ENCODE measurements around the gene PLB1. TPM values are rescaled to one million over a fixed set of nuclear protein-coding genes. Genes with fewer than 3 reads are reported as not detected.

PLB1 gene
- polyA plus RNA-seq, 1 experiment = 0.38 TPM

GRCh38 chr2:28532399-28532798 is 36.5 kb downstream of the PLB1 start:
- no peak for DNase-seq (ENCODE audit: low read depth)
- Histone ChIP-seq H3K27me3 (ENCODE audit: control insufficient read depth, insufficient read depth, low read length) (peaks cover 12% of the 10 kb centered on the region), H3K4me3 (ENCODE audit: low read depth, low read length) (no peak overlapping the region), H3K36me3 (ENCODE audit: control insufficient read depth, insufficient read depth, low read length) (no peaks in the 10 kb centered on the region)
- TF ChIP-seq CTCF (IDR thresholded peaks at IDR 0.05; ENCODE audit: insufficient read depth, low read depth, low read length) = no peak
- ChIA-PET CTCF (interaction anchor here (0.7 kb wide), 1 partner anchor 12 kb away, joined by 3 read pairs; no protein-coding TSS in a partner anchor), POLR2A (no interaction called here)

DNA sequence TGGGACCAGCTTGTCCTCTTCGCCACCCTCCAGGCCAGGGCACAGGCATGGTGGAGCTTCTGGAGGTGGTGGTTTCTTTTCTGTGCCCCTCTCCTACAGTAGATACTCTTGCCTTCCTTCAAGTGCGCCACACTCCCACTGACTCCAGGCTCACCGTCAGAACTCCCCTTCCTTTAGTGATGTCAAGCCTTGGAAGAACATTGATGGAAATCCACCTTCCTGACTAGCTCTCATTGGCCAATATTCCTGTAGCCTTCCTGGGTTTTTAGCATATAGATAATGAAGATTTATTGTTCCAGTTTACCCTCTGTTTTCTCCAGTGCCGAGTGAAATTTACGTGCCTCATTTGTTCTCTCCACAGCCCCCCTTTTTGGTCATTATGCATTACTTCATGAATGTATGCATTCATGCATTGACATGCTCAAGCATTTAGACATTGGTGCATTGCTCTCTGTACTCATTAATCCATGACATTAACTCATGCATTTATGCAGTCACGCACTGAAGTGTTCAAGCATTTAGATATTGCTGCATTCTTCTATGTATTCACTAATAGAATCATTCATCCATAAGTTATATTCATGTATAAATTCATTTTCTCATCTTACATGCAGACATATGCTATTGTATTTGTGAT is 37.3 kb downstream of the PLB1 start:
- ChIA-PET CTCF (no interaction called here), POLR2A (no interaction called here)
- Histone ChIP-seq H3K36me3 (ENCODE audit: control insufficient read depth, insufficient read depth, low read length) (no peaks in the 10 kb centered on the region), H3K27me3 (ENCODE audit: control insufficient read depth, insufficient read depth, low read length) (peaks cover 9% of the 10 kb centered on the region), H3K4me3 (ENCODE audit: low read depth, low read length) (no peak overlapping the region)
- DNase-seq (ENCODE audit: low read depth) = no peak
- TF ChIP-seq CTCF (IDR thresholded peaks at IDR 0.05; ENCODE audit: insufficient read depth, low read depth, low read length) = no peak

GRCh38 chr2:28534817-28535216 is 39.0 kb downstream of the PLB1 start:
- TF ChIP-seq CTCF (IDR thresholded peaks at IDR 0.05; ENCODE audit: insufficient read depth, low read depth, low read length) = no peak
- Histone ChIP-seq H3K4me3 (ENCODE audit: low read depth, low read length) (no peak overlapping the region), H3K27me3 (ENCODE audit: control insufficient read depth, insufficient read depth, low read length) (peaks cover 9% of the 10 kb centered on the region), H3K36me3 (ENCODE audit: control insufficient read depth, insufficient read depth, low read length) (no peaks in the 10 kb centered on the region)
- CTCF ChIA-PET = no interaction called here
- POLR2A ChIA-PET = no interaction called here
- DNase-seq (ENCODE audit: low read depth) = no peak

DNA sequence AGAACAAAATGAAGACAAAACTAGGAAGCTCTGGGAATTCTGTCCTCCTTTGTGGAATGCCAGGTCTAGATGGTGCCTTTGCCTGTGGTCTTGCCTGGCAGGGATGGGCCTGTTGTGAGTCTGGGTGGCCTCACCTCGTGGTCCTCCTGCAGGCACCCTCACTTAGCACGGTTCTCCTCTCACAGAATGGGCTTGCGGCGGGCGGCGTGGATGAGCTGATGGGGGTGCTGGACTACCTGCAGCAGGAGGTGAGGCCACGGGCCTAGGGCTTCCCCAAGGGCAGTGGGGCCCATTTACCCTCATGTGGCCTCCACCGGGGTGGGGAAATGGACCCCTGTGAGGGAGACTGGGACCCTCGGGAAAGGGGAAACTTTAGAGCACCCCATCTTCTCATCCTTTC is 42.3 kb downstream of the PLB1 start:
- no peak for TF ChIP-seq CTCF (IDR thresholded peaks at IDR 0.05; ENCODE audit: insufficient read depth, low read depth, low read length)
- DNase-seq (ENCODE audit: low read depth) = no peak
- POLR2A ChIA-PET = no interaction called here
- Histone ChIP-seq H3K36me3 (ENCODE audit: control insufficient read depth, insufficient read depth, low read length) (no peaks in the 10 kb centered on the region), H3K4me3 (ENCODE audit: low read depth, low read length) (no peak overlapping the region), H3K27me3 (ENCODE audit: control insufficient read depth, insufficient read depth, low read length) (peaks cover 6% of the 10 kb centered on the region)
- CTCF ChIA-PET = interaction anchor here (0.7 kb wide), 1 partner anchor 10 kb away, joined by 3 read pairs; no protein-coding TSS in a partner anchor

DNA sequence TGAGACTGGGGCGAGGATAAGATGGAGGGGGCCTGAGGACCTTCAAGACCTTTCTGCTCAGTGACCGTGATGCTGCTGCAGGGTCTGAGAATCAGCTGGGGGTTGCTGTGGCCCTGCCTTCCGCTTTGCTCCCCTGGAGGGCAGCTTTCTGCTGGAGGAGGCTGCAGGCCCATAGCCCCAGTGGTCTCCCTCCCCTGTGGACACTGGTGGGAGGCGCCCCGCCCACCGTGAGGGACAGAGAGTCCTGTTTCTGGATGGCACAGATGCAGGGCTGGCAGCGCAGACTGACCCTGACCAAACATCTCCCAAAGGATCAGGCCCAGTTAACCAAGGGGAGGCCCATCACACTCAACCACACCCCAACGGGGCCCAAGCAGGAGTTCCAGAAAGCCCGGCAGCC is 42.8 kb downstream of the PLB1 start:
- H3K27me3 ChIP-seq (ENCODE audit: control insufficient read depth, insufficient read depth, low read length) = peaks cover 6% of the 10 kb centered on the region
- H3K4me3 ChIP-seq (ENCODE audit: low read depth, low read length) = no peak overlapping the region
- ChIA-PET POLR2A (no interaction called here), CTCF (interaction anchor here (0.7 kb wide), 1 partner anchor 10 kb away, joined by 3 read pairs; no protein-coding TSS in a partner anchor)
- no peak for TF ChIP-seq CTCF (IDR thresholded peaks at IDR 0.05; ENCODE audit: insufficient read depth, low read depth, low read length)
- no peak for DNase-seq (ENCODE audit: low read depth)
- no peaks in the 10 kb centered on the region for H3K36me3 ChIP-seq (ENCODE audit: control insufficient read depth, insufficient read depth, low read length)
